A673 (cell line): ENCODE measurements around the gene ZNF2. TPM values are rescaled to one million over a fixed set of nuclear protein-coding genes. Genes with fewer than 3 reads are reported as not detected.

Source experiments
- BruUV-seq: library from RNA; stranded (reverse); fragments of 400-500 nt; replicated peaks from 2 replicates; lab custom pipeline; 2021; lab: Mats Ljungman, UMichigan
- CTCF ChIA-PET: fragments of 300-600 bp; sonication (Branson Sonifier 250); formaldehyde crosslinking; loops from one replicate; lab custom pipeline; 2022; ENCODE audit warnings: antibody characterized with exemption; lab: Charles Lee
- POLR2A ChIA-PET: fragments of 300-600 bp; sonication (Branson Sonifier 250); formaldehyde crosslinking; loops from one replicate; lab custom pipeline; 2022; ENCODE audit warnings: antibody characterized with exemption; ENCODE audit not compliant: low non-redundant PET; lab: Charles Lee
- DNase-seq: peaks from one replicate; pipeline ENCODE4 v3.0.0-alpha.2; 2015; ENCODE audit warnings: low spot score
- H3K27ac ChIP-seq: fragments of 200-600 bp; sonication (generic); 2 replicates; pipeline ENCODE4 v1.5.1; 2016; ENCODE audit warnings: mixed run types, low read depth, mild to moderate bottlenecking, mixed read lengths, antibody characterized with exemption, low read length; ENCODE audit not compliant: poor library complexity, severe bottlenecking
- H3K27me3 ChIP-seq: fragments of 200-600 bp; sonication (generic); replicated peaks from 2 replicates; pipeline ENCODE4 v1.6.1; 2017; ENCODE audit warnings: mixed run types, low read depth, mild to moderate bottlenecking, mixed read lengths, antibody characterized with exemption, low read length; ENCODE audit not compliant: insufficient read depth, poor library complexity
- H3K36me3 ChIP-seq: fragments of 200-600 bp; sonication (generic); 2 replicates; pipeline ENCODE4 v1.6.1; 2016; ENCODE audit warnings: mixed run types, mild to moderate bottlenecking, mixed read lengths, antibody characterized with exemption, low read length; ENCODE audit not compliant: insufficient read depth, poor library complexity, severe bottlenecking
- H3K4me1 ChIP-seq: fragments of 200-600 bp; sonication (generic); 2 replicates; pipeline ENCODE4 v1.6.1; 2017; ENCODE audit warnings: mixed run types, mild to moderate bottlenecking, mixed read lengths, antibody characterized with exemption, low read length; ENCODE audit not compliant: insufficient read depth, poor library complexity, severe bottlenecking
- H3K4me3 ChIP-seq: fragments of 200-600 bp; sonication (generic); 2 replicates; pipeline ENCODE4 v1.5.1; 2016; ENCODE audit warnings: low read depth, mixed run types, mild to moderate bottlenecking, mixed read lengths, low read length; ENCODE audit not compliant: poor library complexity, severe bottlenecking
- H3K9me3 ChIP-seq: fragments of 200-600 bp; sonication (generic); 2 replicates; pipeline ENCODE4 v1.6.1; 2016; ENCODE audit warnings: mixed run types, low read depth, mild to moderate bottlenecking, mixed read lengths, antibody characterized with exemption, low read length; ENCODE audit not compliant: poor library complexity, severe bottlenecking
- EZH2 ChIP-seq: fragments of 200-600 bp; sonication (generic); IDR thresholded peaks from 2 replicates; pipeline ENCODE4 v1.6.1; 2017; ENCODE audit warnings: borderline replicate concordance, low read depth, mild to moderate bottlenecking, mixed read lengths, antibody characterized with exemption, low read length; ENCODE audit not compliant: poor library complexity, severe bottlenecking
- intact Hi-C: fragments of 100-400 bp; cut with micrococcal nuclease; formaldehyde crosslinking; loops from one replicate; pipeline ENCODE4 v1.10.0; 2022; ENCODE audit not compliant: unreplicated experiment
- total RNA-seq: library from RNA; stranded (reverse); gene quantifications from 2 replicates; pipeline ENCODE4 v1.2.3, GENCODE V29; 2021
- TF ChIP-seq, protein P1 (sequence below): fragments of 300-800, 200-600 bp; sonication (generic); conservative IDR thresholded peaks from 2 replicates; pipeline ENCODE4 v1.5.1; 2017; ENCODE audit warnings: low read depth, mild to moderate bottlenecking, antibody characterized with exemption, low read length, moderate library complexity, mixed read lengths

Gene ZNF2
- total RNA-seq, 1 experiment from 2014 or later: 4.6 TPM

DNA sequence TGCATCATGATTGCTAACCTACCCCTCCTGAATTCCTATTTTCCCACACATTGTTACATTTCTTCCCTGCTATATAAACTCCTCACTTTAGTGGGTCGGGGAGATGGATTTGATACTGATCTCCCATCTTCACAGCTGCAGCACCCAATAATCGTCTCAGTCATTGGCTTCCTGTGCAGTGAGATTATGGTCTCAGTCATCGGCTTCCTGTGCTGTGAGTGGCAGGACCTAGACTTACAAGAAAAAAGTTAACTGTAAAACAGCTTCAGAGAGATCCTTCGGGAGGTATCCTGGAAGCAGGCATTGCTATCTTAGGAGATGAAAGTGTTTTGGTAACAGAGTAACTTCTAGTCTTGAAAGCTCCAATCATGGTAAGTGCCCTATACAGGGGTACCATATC, 38.3 kb downstream of the ZNF2 start:
- Histone ChIP-seq H3K4me3 (no peak overlapping the region), H3K9me3 (peaks cover 3% of the 10 kb centered on the region), H3K4me1 (peaks cover 3% of the 10 kb centered on the region), H3K36me3 (peaks cover under 1% of the 10 kb centered on the region), H3K27me3 (no peaks in the 10 kb centered on the region), H3K27ac (no peak overlapping the region)
- intact Hi-C loops: no loop called here
- TF ChIP-seq, protein P1, sequence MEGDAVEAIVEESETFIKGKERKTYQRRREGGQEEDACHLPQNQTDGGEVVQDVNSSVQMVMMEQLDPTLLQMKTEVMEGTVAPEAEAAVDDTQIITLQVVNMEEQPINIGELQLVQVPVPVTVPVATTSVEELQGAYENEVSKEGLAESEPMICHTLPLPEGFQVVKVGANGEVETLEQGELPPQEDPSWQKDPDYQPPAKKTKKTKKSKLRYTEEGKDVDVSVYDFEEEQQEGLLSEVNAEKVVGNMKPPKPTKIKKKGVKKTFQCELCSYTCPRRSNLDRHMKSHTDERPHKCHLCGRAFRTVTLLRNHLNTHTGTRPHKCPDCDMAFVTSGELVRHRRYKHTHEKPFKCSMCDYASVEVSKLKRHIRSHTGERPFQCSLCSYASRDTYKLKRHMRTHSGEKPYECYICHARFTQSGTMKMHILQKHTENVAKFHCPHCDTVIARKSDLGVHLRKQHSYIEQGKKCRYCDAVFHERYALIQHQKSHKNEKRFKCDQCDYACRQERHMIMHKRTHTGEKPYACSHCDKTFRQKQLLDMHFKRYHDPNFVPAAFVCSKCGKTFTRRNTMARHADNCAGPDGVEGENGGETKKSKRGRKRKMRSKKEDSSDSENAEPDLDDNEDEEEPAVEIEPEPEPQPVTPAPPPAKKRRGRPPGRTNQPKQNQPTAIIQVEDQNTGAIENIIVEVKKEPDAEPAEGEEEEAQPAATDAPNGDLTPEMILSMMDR: no peak
- no peak for TF ChIP-seq EZH2
- ChIA-PET POLR2A (no interaction called here), CTCF (no interaction called here)
- no peak for DNase-seq
- no TSS peak for BruUV-seq

DNA sequence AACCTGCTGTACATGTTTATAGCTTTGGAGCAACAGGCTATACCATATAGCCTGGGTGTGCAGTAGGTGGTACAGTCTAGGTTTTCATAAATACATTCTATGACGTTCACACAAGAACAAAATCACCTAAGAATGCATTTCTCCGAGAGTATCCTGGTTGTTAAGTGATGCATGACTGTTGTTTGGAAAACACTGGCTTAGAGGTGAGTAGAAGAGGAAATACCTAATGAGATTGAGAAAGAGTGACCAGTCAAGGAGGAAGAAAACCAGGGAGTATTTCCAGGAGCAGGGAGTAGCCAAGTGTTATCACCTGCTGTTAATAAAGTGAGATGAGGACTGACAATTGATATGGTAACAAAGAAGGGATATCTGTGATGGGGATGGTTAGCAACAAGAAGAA, 38.8 kb downstream of the ZNF2 start:
- CTCF ChIA-PET: no interaction called here
- no peak for TF ChIP-seq EZH2
- TF ChIP-seq, protein P1: no peak
- H3K36me3 ChIP-seq: peaks cover 5% of the 10 kb centered on the region
- no peak overlapping the region for H3K4me3 ChIP-seq
- POLR2A ChIA-PET: no interaction called here
- peaks cover 6% of the 10 kb centered on the region for H3K9me3 ChIP-seq
- intact Hi-C loops: no loop called here
- DNase-seq: no peak
- BruUV-seq: no TSS peak
- H3K27ac ChIP-seq: no peak overlapping the region
- H3K4me1 ChIP-seq: peaks cover 3% of the 10 kb centered on the region
- no peaks in the 10 kb centered on the region for H3K27me3 ChIP-seq

GRCh38 chr2:95206096-95206495, 40.5 kb downstream of the ZNF2 start:
- CTCF ChIA-PET: no interaction called here
- peaks cover 3% of the 10 kb centered on the region for H3K4me1 ChIP-seq
- H3K36me3 ChIP-seq: peaks cover 9% of the 10 kb centered on the region
- DNase-seq: no peak
- intact Hi-C loops: loop anchor here (5.0 kb wide), 1 partner anchor 39 kb away; the partner anchor contains the start of gene ZNF2
- no peaks in the 10 kb centered on the region for H3K27me3 ChIP-seq
- peaks cover 15% of the 10 kb centered on the region for H3K9me3 ChIP-seq
- no peak for TF ChIP-seq EZH2
- TF ChIP-seq, protein P1: no peak
- TSS peak; percentile 91 for BruUV-seq
- no peak overlapping the region for H3K4me3 ChIP-seq
- POLR2A ChIA-PET: no interaction called here
- H3K27ac ChIP-seq: no peak overlapping the region
